GM12801 (cell line): ENCODE data around the gene HIVEP3.

ENCODE experiments used
- CTCF ChIP-seq: IDR thresholded peaks from one replicate; pipeline ENCODE4 v1.5.1; 2011; ENCODE audit warnings: control low read depth; ENCODE audit not compliant: insufficient read length; ENCODE audit errors: extremely low read depth

Gene HIVEP3

GRCh38 chr1:41908288-41908895 is 10.3 kb downstream of the HIVEP3 start:
- TF ChIP-seq CTCF: no peak

- no peak for TF ChIP-seq CTCF
Measured at GRCh38 chr1:41907446-41907845, 11.3 kb downstream of the HIVEP3 start.

- TF ChIP-seq CTCF: no peak
Measured at GRCh38 chr1:41906943-41907342, 11.8 kb downstream of the HIVEP3 start.

- no peak for TF ChIP-seq CTCF
Measured at GRCh38 chr1:41905093-41905675, 13.5 kb downstream of the HIVEP3 start.

GRCh38 chr1:41902664-41903063 is 16.1 kb downstream of the HIVEP3 start:
- no peak for TF ChIP-seq CTCF

GRCh38 chr1:41902159-41902577 is 16.6 kb downstream of the HIVEP3 start:
- TF ChIP-seq CTCF: no peak

- TF ChIP-seq CTCF: no peak
Measured at GRCh38 chr1:41901551-41901950, 17.2 kb downstream of the HIVEP3 start.
